ENCODE results near the gene ATXN1. TPM values are rescaled to one million over a fixed set of nuclear protein-coding genes. Genes with fewer than 3 reads are reported as not detected.

ATXN1 gene
- total and polyA plus RNA-seq, 2 of the 13 experiments (the other 11 are each of a cell fraction or from before 2014, with no cell fraction given): 20.7 to 39.5 TPM

- TF ChIP-seq HNF1A (IDR thresholded peaks at IDR 0.05; ENCODE audit: low read depth) (no peak), HNF1A (CRISPR knock-in tag; IDR thresholded peaks at IDR 0.05; ENCODE audit: borderline replicate concordance) (no peak), HMGXB4 (CRISPR knock-in tag; IDR thresholded peaks at IDR 0.05; ENCODE audit: borderline replicate concordance in 1 of 2, low read depth in 1 of 2) (0 out of 4 replicates have a peak, but pooled peaks of 1 of the 2 experiments have one; percentile 19), PHF8 (CRISPR knock-in tag; IDR thresholded peaks at IDR 0.05) (no peak), NONO (IDR thresholded peaks at IDR 0.05) (no peak), NONO (CRISPR knock-in tag; conservative IDR thresholded peaks at IDR 0.05) (no peak), ZNF431 (CRISPR knock-in tag; IDR thresholded peaks at IDR 0.05; ENCODE audit: borderline replicate concordance, low read depth) (no peak), ZNF770 (CRISPR knock-in tag; IDR thresholded peaks at IDR 0.05) (no peak), SRSF1 (optimal IDR thresholded peaks at IDR 0.05; ENCODE audit: low read depth, low read length) (no peak), CEBPB (IDR thresholded peaks at IDR 0.05; ENCODE audit: borderline replicate concordance, low read depth, low read length) (peak; percentile 78)
These were observed 2.9 kb downstream of the ATXN1 start (continued) for GRCh38 chr6:16758163-16758975.
